Endodermal cell (in vitro differentiated cells): ENCODE results near the gene GMPS. TPM values are rescaled to one million over a fixed set of nuclear protein-coding genes. Genes with fewer than 3 reads are reported as not detected.
"Not testable (repeated sequence)": the region's sequence is repeated elsewhere in the genome, so short reads cannot be mapped to it uniquely, and the experiment has no call there.

Source experiments
- DNase-seq: peaks from one replicate; pipeline ENCODE4 v3.0.0-alpha.2; 2017
- H3K27ac ChIP-seq: 2 replicates; pipeline ENCODE4 v1.5.1; 2013; ENCODE audit warnings: mild to moderate bottlenecking, low read depth, low read length, moderate library complexity
- H3K27me3 ChIP-seq: 2 replicates; pipeline ENCODE4 v1.6.1; 2013; ENCODE audit warnings: mild to moderate bottlenecking, low read length, moderate library complexity; ENCODE audit not compliant: insufficient read depth, control insufficient read depth, poor library complexity, severe bottlenecking
- H3K36me3 ChIP-seq: 2 replicates; pipeline ENCODE4 v1.7.0; 2013; ENCODE audit warnings: mild to moderate bottlenecking, low read length, moderate library complexity; ENCODE audit not compliant: control insufficient read depth, insufficient read depth
- H3K4me1 ChIP-seq: one replicate; pipeline ENCODE4 v1.7.0; 2013; ENCODE audit warnings: low read length; ENCODE audit not compliant: control insufficient read depth, insufficient read depth
- H3K4me3 ChIP-seq: 2 replicates; pipeline ENCODE4 v1.5.1; 2013; ENCODE audit warnings: mild to moderate bottlenecking, low read length, moderate library complexity
- H3K9ac ChIP-seq: 2 replicates; pipeline ENCODE4 v1.6.1; 2013; ENCODE audit warnings: mild to moderate bottlenecking, low read length, moderate library complexity; ENCODE audit not compliant: poor library complexity, severe bottlenecking; ENCODE audit errors: extremely low read depth
- H3K9me3 ChIP-seq: 2 replicates; pipeline ENCODE4 v1.6.1; 2013; ENCODE audit warnings: mild to moderate bottlenecking, low read length, moderate library complexity; ENCODE audit not compliant: control insufficient read depth
- H3K27ac Mint-ChIP-seq: 2 replicates; pipeline ENCODE4 v1.8.0; 2020; ENCODE audit warnings: mixed read lengths
- H3K27me3 Mint-ChIP-seq: 2 replicates; pipeline ENCODE4 v1.8.0; 2021; ENCODE audit warnings: mild to moderate bottlenecking, mixed read lengths; ENCODE audit not compliant: insufficient read depth
- H3K36me3 Mint-ChIP-seq: 2 replicates; pipeline ENCODE4 v1.8.0; 2020; ENCODE audit warnings: low read depth, mixed read lengths
- H3K4me1 Mint-ChIP-seq: 2 replicates; pipeline ENCODE4 v1.8.0; 2020; ENCODE audit warnings: mixed read lengths
- H3K4me3 Mint-ChIP-seq: 2 replicates; pipeline ENCODE4 v1.8.0; 2020; ENCODE audit warnings: mild to moderate bottlenecking, moderate library complexity, mixed read lengths
- H3K9me3 Mint-ChIP-seq: 2 replicates; pipeline ENCODE4 v1.8.0; 2020; ENCODE audit warnings: mild to moderate bottlenecking, mixed read lengths
- CTCF ChIP-seq: fragments of 200-600 bp; sonication (generic); conservative IDR thresholded peaks from 2 replicates; pipeline ENCODE4 v1.5.0; 2021; ENCODE audit warnings: antibody characterized with exemption, mild to moderate bottlenecking
- WGBS, 2 experiments: methylation state at CpG; one replicate each; pipeline versions ENCODE4 v1.1.5 to v1.1.7; 2013; ENCODE audit warnings: missing lambda C conversion rate in 2 of 2, mixed read lengths in 1 of 2; ENCODE audit not compliant: insufficient coverage in 1 of 2, insufficient read length in 1 of 2; 5-methylcytosine and 5-hydroxymethylcytosine counted together
- total RNA-seq, 2 donors: library from RNA; stranded (reverse); fragmentation: NEBNext Ultra II Directional in 1 of 2; extraction: Animal tissue kit (Norgen Biotek cat#: 25700) in 1 of 2; gene quantifications; 2 replicates in 1 of 2; 3 replicates in 1 of 2; pipeline ENCODE4 v1.2.1, GENCODE V29; 2021

Gene GMPS
- total RNA-seq, 2 donors from 2014 or later: 112 to 138 TPM

- no peak for TF ChIP-seq CTCF
- H3K36me3 Mint-ChIP-seq: no peaks in the 10 kb centered on the region
Observed at GRCh38 chr3:155960060-155960459, 89.6 kb downstream of the GMPS start.

GRCh38 chr3:155961044-155961443 is 90.6 kb downstream of the GMPS start:
- H3K36me3 Mint-ChIP-seq, H3K4me3 ChIP-seq, H3K36me3 ChIP-seq, H3K4me1 ChIP-seq, H3K9ac ChIP-seq, H3K27ac ChIP-seq, H3K27me3 Mint-ChIP-seq, H3K9me3 ChIP-seq, H3K4me1 Mint-ChIP-seq, H3K27me3 ChIP-seq, H3K27ac Mint-ChIP-seq, DNase-seq, H3K4me3 Mint-ChIP-seq: not testable (repeated sequence)
- H3K9me3 Mint-ChIP-seq: peaks cover 10% of the 10 kb centered on the region
- 97 to 100% methylated on average over 2 to 5 of the region's 5 CpGs for WGBS, 2 experiments

More at GRCh38 chr3:155960060-155960459, 89.6 kb downstream of the GMPS start:
- H3K27me3 Mint-ChIP-seq: no peaks in the 10 kb centered on the region
- no peak overlapping the region for H3K27ac Mint-ChIP-seq
- H3K27ac ChIP-seq: no peak overlapping the region
- peaks cover 10% of the 10 kb centered on the region for H3K9me3 Mint-ChIP-seq
- H3K9ac ChIP-seq: no peak overlapping the region
- WGBS, 2 experiments: 97 to 98% methylated on average over 6 to 8 of the region's 8 CpGs
- no peaks in the 10 kb centered on the region for H3K9me3 ChIP-seq
- no peaks in the 10 kb centered on the region for H3K27me3 ChIP-seq
- no peaks in the 10 kb centered on the region for H3K4me1 Mint-ChIP-seq
- H3K4me3 Mint-ChIP-seq: no peak overlapping the region
- no peaks in the 10 kb centered on the region for H3K36me3 ChIP-seq
- no peak for DNase-seq
- H3K4me1 ChIP-seq: no peaks in the 10 kb centered on the region
- H3K4me3 ChIP-seq: no peak overlapping the region

GRCh38 chr3:155963570-155963969 is 93.1 kb downstream of the GMPS start:
- Mint-ChIP-seq H3K27me3 (peaks cover 2% of the 10 kb centered on the region), H3K4me1 (peaks cover 2% of the 10 kb centered on the region), H3K36me3 (no peaks in the 10 kb centered on the region), H3K9me3 (peaks cover 10% of the 10 kb centered on the region), H3K27ac (no peak overlapping the region), H3K4me3 (no peak overlapping the region)
- H3K27ac ChIP-seq: no peak overlapping the region
- no peak overlapping the region for H3K4me3 ChIP-seq
- no peak overlapping the region for H3K9ac ChIP-seq
- no peaks in the 10 kb centered on the region for H3K36me3 ChIP-seq
- no peaks in the 10 kb centered on the region for H3K4me1 ChIP-seq
- 88 to 90% methylated on average over 1 to 2 of the region's 2 CpGs for whole genome bisulfite sequencing, 2 experiments
- H3K9me3 ChIP-seq: no peaks in the 10 kb centered on the region
- no peaks in the 10 kb centered on the region for H3K27me3 ChIP-seq
- no peak for TF ChIP-seq CTCF
- DNase-seq: no peak

- no peak overlapping the region for H3K4me3 Mint-ChIP-seq
- no peaks in the 10 kb centered on the region for H3K36me3 Mint-ChIP-seq
- H3K27me3 ChIP-seq: peaks cover 32% of the 10 kb centered on the region
- DNase-seq: no peak
- H3K9me3 ChIP-seq: no peaks in the 10 kb centered on the region
- no peak overlapping the region for H3K27ac Mint-ChIP-seq
- peaks cover 11% of the 10 kb centered on the region for H3K27me3 Mint-ChIP-seq
- no peaks in the 10 kb centered on the region for H3K4me1 ChIP-seq
- peaks cover 6% of the 10 kb centered on the region for H3K9me3 Mint-ChIP-seq
- no peak overlapping the region for H3K9ac ChIP-seq
- no peak overlapping the region for H3K27ac ChIP-seq
- H3K4me3 ChIP-seq: no peak overlapping the region
- peaks cover 2% of the 10 kb centered on the region for H3K4me1 Mint-ChIP-seq
- no peaks in the 10 kb centered on the region for H3K36me3 ChIP-seq
- TF ChIP-seq CTCF: no peak
- 95 to 100% methylated on average over 2 of the region's 2 CpGs for WGBS, 2 experiments
Observed at GRCh38 chr3:155970398-155970797, 99.9 kb downstream of the GMPS start.
